Activated T-helper 1 cell treated with anti-CD3 and anti-CD28 coated beads, Interleukin-12 subunit alpha, Interleukin-12 subunit beta, Interleukin-2, Interleukin-4 antibody, amounts not matched to agents 30 ng/mL and 10 ng/mL and 1 ng/mL, durations not matched to agents 14 hours and 24 hours and 36 hours (primary cell): Measurements from ENCODE around the gene KANK3. TPM values are rescaled to one million over a fixed set of nuclear protein-coding genes. Genes with fewer than 3 reads are reported as not detected.
"Not testable (repeated sequence)": the region's sequence is repeated elsewhere in the genome, so short reads cannot be mapped to it uniquely, and the experiment has no call there.

Source experiments
- DNase-seq: peaks from one replicate; pipeline ENCODE4 v3.0.0; 2021; ENCODE audit warnings: low spot score
- H3K27ac Mint-ChIP-seq: one replicate; pipeline ENCODE4 v1.8.0; 2021; ENCODE audit warnings: mild to moderate bottlenecking, mixed read lengths
- H3K27me3 Mint-ChIP-seq: one replicate; pipeline ENCODE4 v1.8.0; 2022; ENCODE audit warnings: mild to moderate bottlenecking, moderate library complexity, mixed read lengths; ENCODE audit not compliant: insufficient read depth
- H3K36me3 Mint-ChIP-seq: one replicate; pipeline ENCODE4 v1.8.0; 2021; ENCODE audit warnings: low read depth, mixed read lengths
- H3K4me1 Mint-ChIP-seq: one replicate; pipeline ENCODE4 v1.8.0; 2021; ENCODE audit warnings: low read depth, mixed read lengths
- H3K4me3 Mint-ChIP-seq: one replicate; pipeline ENCODE4 v1.8.0; 2021; ENCODE audit warnings: mild to moderate bottlenecking, moderate library complexity, mixed read lengths
- H3K9me3 Mint-ChIP-seq: one replicate; pipeline ENCODE4 v1.8.0; 2021; ENCODE audit warnings: mixed read lengths
- intact Hi-C: fragments of 100-400 bp; cut with micrococcal nuclease; formaldehyde crosslinking; loops from one replicate; pipeline ENCODE4 v1.15.1; 2024
- total RNA-seq: library from RNA; stranded (reverse); gene quantifications from 2 replicates; pipeline ENCODE4 v1.2.3, GENCODE V29; 2022

KANK3 gene
- total RNA-seq, 1 donor from 2014 or later, result 0.86 TPM

DNA sequence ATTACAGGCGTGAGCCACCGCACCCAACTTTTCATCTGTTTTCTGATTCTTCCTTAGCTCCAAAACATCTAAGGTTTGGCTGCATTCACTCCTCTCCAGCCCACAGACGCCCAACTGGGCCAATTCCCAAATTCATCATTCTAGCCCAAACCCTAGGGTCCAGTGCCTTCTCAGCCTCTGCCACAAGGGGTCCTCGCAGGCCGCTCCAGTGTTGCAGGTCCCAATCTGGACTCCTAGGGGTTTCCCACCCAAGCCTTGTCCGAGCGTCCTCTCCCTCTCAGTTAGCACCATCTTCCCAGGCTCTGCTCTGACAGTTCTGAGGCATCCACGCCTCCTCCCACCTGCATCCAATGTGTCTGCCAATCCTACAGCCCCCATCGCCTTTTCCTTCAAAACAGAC is 51.7 kb downstream of the KANK3 start:
- H3K9me3 Mint-ChIP-seq, intact Hi-C loops, H3K27ac Mint-ChIP-seq, H3K4me3 Mint-ChIP-seq, DNase-seq, H3K4me1 Mint-ChIP-seq, H3K36me3 Mint-ChIP-seq, H3K27me3 Mint-ChIP-seq: not testable (repeated sequence)

- H3K4me1 Mint-ChIP-seq, intact Hi-C loops, H3K4me3 Mint-ChIP-seq, H3K27me3 Mint-ChIP-seq, H3K36me3 Mint-ChIP-seq, H3K27ac Mint-ChIP-seq, H3K9me3 Mint-ChIP-seq, DNase-seq: not testable (repeated sequence)
Measured at GRCh38 chr19:8276508-8276907, 66.6 kb downstream of the KANK3 start.

Other genes starting within 250 kb of the KANK3 start
- gene FBN3, start 193.7 kb downstream of the KANK3 start, total RNA-seq, result not detected in 2 replicates
- gene CERS4, start 133.9 kb downstream of the KANK3 start, total RNA-seq, result 26.4 and 29.7 TPM in 2 replicates
- 122 and 126 TPM in 2 replicates for gene CD320, start 34.9 kb downstream of the KANK3 start, total RNA-seq
- gene NDUFA7, start 21.9 kb downstream of the KANK3 start, total RNA-seq, result 51.1 and 51.8 TPM in 2 replicates
- gene RPS28, start 21.8 kb downstream of the KANK3 start, total RNA-seq, result 1,836 and 1,872 TPM in 2 replicates
- 2.3 and 3.8 TPM in 2 replicates for gene ANGPTL4, start 20.9 kb upstream of the KANK3 start, total RNA-seq
- 75.1 and 81.0 TPM in 2 replicates for gene RAB11B, start 47.1 kb upstream of the KANK3 start, total RNA-seq
- 8.1 and 9.6 TPM in 2 replicates for gene MARCHF2, start 70.0 kb upstream of the KANK3 start, total RNA-seq
- gene HNRNPM, start 101.7 kb upstream of the KANK3 start, total RNA-seq, result 323 and 331 TPM in 2 replicates
- 0.10 and 0.44 TPM in 2 replicates for gene PRAM1, start 159.4 kb upstream of the KANK3 start, total RNA-seq
- gene ZNF414, start 170.9 kb upstream of the KANK3 start, total RNA-seq, result 22.1 and 23.6 TPM in 2 replicates
- gene MYO1F, start 234.2 kb upstream of the KANK3 start, total RNA-seq, result 45.6 and 50.9 TPM in 2 replicates